ENCODE data around the gene TRIO.
A peak's percentile ranks its signal among the peaks of the same experiment; 100 is the strongest.

Gene TRIO

DNA sequence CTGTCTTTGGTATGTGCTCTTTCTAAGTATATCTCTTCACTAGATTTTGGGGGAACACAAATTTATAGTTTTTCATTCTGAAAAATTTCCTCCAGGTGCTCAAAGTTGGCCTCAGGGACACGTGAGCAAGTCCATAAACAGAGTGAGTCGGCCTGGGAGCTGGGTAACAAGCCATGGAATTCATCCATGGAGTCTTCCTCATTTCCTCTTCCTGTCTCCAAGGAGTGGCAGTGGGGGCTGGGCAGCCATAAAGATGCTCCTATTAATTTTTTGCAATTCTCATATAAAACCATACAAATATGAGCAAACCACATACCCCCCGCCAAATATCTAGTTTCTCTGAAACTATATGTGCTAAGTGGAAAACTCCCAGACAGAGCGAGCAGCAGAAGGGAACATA lies 301.9 kb downstream of the TRIO start:
- DNase-seq (ENCODE audit: low read depth, low spot score), result no peak
- Histone ChIP-seq H3K9ac (ENCODE audit: insufficient read length, low read depth) (no peak overlapping the region), H3K36me3 (ENCODE audit: insufficient read depth, insufficient read length, low read length) (peaks cover 23% of the 10 kb centered on the region), H3K4me3 (ENCODE audit: insufficient read length, low read depth) (no peak overlapping the region), H3K4me1 (ENCODE audit: insufficient read depth, insufficient read length) (peaks cover 5% of the 10 kb centered on the region), H3K9me3 (ENCODE audit: insufficient read depth, low read length) (no peaks in the 10 kb centered on the region), H3K27me3 (ENCODE audit: insufficient read depth, insufficient read length) (no peaks in the 10 kb centered on the region)
- TF ChIP-seq YY1 (IDR thresholded peaks at IDR 0.05; ENCODE audit: insufficient read depth, insufficient read length) (no peak), SUZ12 (IDR thresholded peaks at IDR 0.05; ENCODE audit: extremely low read depth, insufficient read depth, insufficient read length) (no peak), ZNF274 (IDR thresholded peaks at IDR 0.05; ENCODE audit: low read depth, low read length) (no peak)

GRCh38 chr5:14445576-14446290 lies 302.6 kb downstream of the TRIO start:
- Histone ChIP-seq H3K9me3 (ENCODE audit: insufficient read depth, low read length) (no peaks in the 10 kb centered on the region), H3K4me1 (ENCODE audit: insufficient read depth, insufficient read length) (peaks cover 5% of the 10 kb centered on the region), H3K9ac (ENCODE audit: insufficient read length, low read depth) (no peak overlapping the region), H3K4me3 (ENCODE audit: insufficient read length, low read depth) (no peak overlapping the region), H3K27me3 (ENCODE audit: insufficient read depth, insufficient read length) (no peaks in the 10 kb centered on the region), H3K36me3 (ENCODE audit: insufficient read depth, insufficient read length, low read length) (peaks cover 22% of the 10 kb centered on the region)
- DNase-seq (ENCODE audit: low read depth, low spot score), result peak; percentile 57
- TF ChIP-seq YY1 (IDR thresholded peaks at IDR 0.05; ENCODE audit: insufficient read depth, insufficient read length) (no peak), ZNF274 (IDR thresholded peaks at IDR 0.05; ENCODE audit: low read depth, low read length) (no peak), SUZ12 (IDR thresholded peaks at IDR 0.05; ENCODE audit: extremely low read depth, insufficient read depth, insufficient read length) (no peak)

- Histone ChIP-seq H3K4me3 (ENCODE audit: insufficient read length, low read depth) (no peak overlapping the region), H3K4me1 (ENCODE audit: insufficient read depth, insufficient read length) (peaks cover 5% of the 10 kb centered on the region), H3K27me3 (ENCODE audit: insufficient read depth, insufficient read length) (no peaks in the 10 kb centered on the region), H3K9me3 (ENCODE audit: insufficient read depth, low read length) (no peaks in the 10 kb centered on the region), H3K9ac (ENCODE audit: insufficient read length, low read depth) (no peak overlapping the region), H3K36me3 (ENCODE audit: insufficient read depth, insufficient read length, low read length) (peaks cover 10% of the 10 kb centered on the region)
- no peak for DNase-seq (ENCODE audit: low read depth, low spot score)
- no peak for TF ChIP-seq SUZ12 (IDR thresholded peaks at IDR 0.05; ENCODE audit: extremely low read depth, insufficient read depth, insufficient read length)
- TF ChIP-seq ZNF274 (IDR thresholded peaks at IDR 0.05; ENCODE audit: low read depth, low read length), result no peak
- TF ChIP-seq YY1 (IDR thresholded peaks at IDR 0.05; ENCODE audit: insufficient read depth, insufficient read length), result no peak
Observed at GRCh38 chr5:14447958-14448911, 305.1 kb downstream of the TRIO start.

- TF ChIP-seq ZNF274 (IDR thresholded peaks at IDR 0.05; ENCODE audit: low read depth, low read length) (no peak), SUZ12 (IDR thresholded peaks at IDR 0.05; ENCODE audit: extremely low read depth, insufficient read depth, insufficient read length) (no peak), YY1 (IDR thresholded peaks at IDR 0.05; ENCODE audit: insufficient read depth, insufficient read length) (no peak)
- peaks cover 5% of the 10 kb centered on the region for H3K4me1 ChIP-seq (ENCODE audit: insufficient read depth, insufficient read length)
- no peaks in the 10 kb centered on the region for H3K9me3 ChIP-seq (ENCODE audit: insufficient read depth, low read length)
- no peak overlapping the region for H3K9ac ChIP-seq (ENCODE audit: insufficient read length, low read depth)
- DNase-seq (ENCODE audit: low read depth, low spot score), result no peak
- peaks cover 12% of the 10 kb centered on the region for H3K36me3 ChIP-seq (ENCODE audit: insufficient read depth, insufficient read length, low read length)
- no peak overlapping the region for H3K4me3 ChIP-seq (ENCODE audit: insufficient read length, low read depth)
- no peaks in the 10 kb centered on the region for H3K27me3 ChIP-seq (ENCODE audit: insufficient read depth, insufficient read length)
Observed at GRCh38 chr5:14449052-14449661, 306.0 kb downstream of the TRIO start.

- peaks cover 21% of the 10 kb centered on the region for H3K36me3 ChIP-seq (ENCODE audit: insufficient read depth, insufficient read length, low read length)
- no peaks in the 10 kb centered on the region for H3K27me3 ChIP-seq (ENCODE audit: insufficient read depth, insufficient read length)
- no peak for TF ChIP-seq YY1 (IDR thresholded peaks at IDR 0.05; ENCODE audit: insufficient read depth, insufficient read length)
- no peak for TF ChIP-seq SUZ12 (IDR thresholded peaks at IDR 0.05; ENCODE audit: extremely low read depth, insufficient read depth, insufficient read length)
- no peak for TF ChIP-seq ZNF274 (IDR thresholded peaks at IDR 0.05; ENCODE audit: low read depth, low read length)
- peaks cover 5% of the 10 kb centered on the region for H3K4me1 ChIP-seq (ENCODE audit: insufficient read depth, insufficient read length)
- no peak overlapping the region for H3K9ac ChIP-seq (ENCODE audit: insufficient read length, low read depth)
- no peak overlapping the region for H3K4me3 ChIP-seq (ENCODE audit: insufficient read length, low read depth)
- H3K9me3 ChIP-seq (ENCODE audit: insufficient read depth, low read length), result peaks cover 8% of the 10 kb centered on the region; the same call in 1 of the 2 replicates
- no peak for DNase-seq (ENCODE audit: low read depth, low spot score)
Observed at GRCh38 chr5:14450018-14450524, 306.9 kb downstream of the TRIO start.

DNA sequence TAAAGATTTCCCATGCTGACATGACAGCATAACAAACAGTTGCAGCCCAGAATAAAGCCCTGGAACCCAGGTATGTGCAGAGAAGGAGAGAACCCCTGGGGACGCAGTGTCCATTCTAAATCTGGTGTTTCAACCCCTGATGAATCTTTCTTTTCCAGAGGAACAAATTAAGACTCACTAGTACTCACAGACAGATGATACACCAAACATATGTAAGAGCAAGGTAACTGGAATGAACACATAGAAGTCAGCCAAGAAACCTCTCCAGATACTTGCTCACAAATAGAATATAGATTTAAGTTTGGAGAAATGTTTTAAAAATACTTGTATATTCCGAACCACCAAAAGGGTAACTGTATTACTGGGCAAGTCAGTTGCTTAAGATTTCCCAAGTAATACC lies 307.6 kb downstream of the TRIO start:
- no peak for TF ChIP-seq ZNF274 (IDR thresholded peaks at IDR 0.05; ENCODE audit: low read depth, low read length)
- TF ChIP-seq SUZ12 (IDR thresholded peaks at IDR 0.05; ENCODE audit: extremely low read depth, insufficient read depth, insufficient read length), result no peak
- TF ChIP-seq YY1 (IDR thresholded peaks at IDR 0.05; ENCODE audit: insufficient read depth, insufficient read length), result no peak
- Histone ChIP-seq H3K4me3 (ENCODE audit: insufficient read length, low read depth) (no peak overlapping the region), H3K9ac (ENCODE audit: insufficient read length, low read depth) (no peak overlapping the region), H3K27me3 (ENCODE audit: insufficient read depth, insufficient read length) (no peaks in the 10 kb centered on the region), H3K9me3 (ENCODE audit: insufficient read depth, low read length) (peaks cover 11% of the 10 kb centered on the region; the same call in 1 of the 2 replicates), H3K4me1 (ENCODE audit: insufficient read depth, insufficient read length) (peaks cover 5% of the 10 kb centered on the region), H3K36me3 (ENCODE audit: insufficient read depth, insufficient read length, low read length) (peaks cover 22% of the 10 kb centered on the region)
- no peak for DNase-seq (ENCODE audit: low read depth, low spot score)
